Measurements from ENCODE around the gene EPHA6. TPM values are rescaled to one million over a fixed set of nuclear protein-coding genes. Genes with fewer than 3 reads are reported as not detected.
A peak's percentile ranks its signal among the peaks of the same experiment; 100 is the strongest.

EPHA6 gene
- total RNA-seq, 1 experiment from 2014 or later, result 1.2 TPM

- no TSS peak for BruUV-seq (replicated peaks)
- CTCF ChIA-PET, result no interaction called here
Measured at GRCh38 chr3:97256060-97256459, 441.7 kb downstream of the EPHA6 start.

GRCh38 chr3:97257942-97258697 is 443.7 kb downstream of the EPHA6 start:
- DNase-seq, result no peak
- no peaks in the 10 kb centered on the region for H3K27me3 ChIP-seq (ENCODE audit: insufficient read depth, low read depth)
- no peak overlapping the region for H2AFZ ChIP-seq
- H3K4me3 ChIP-seq, result no peak overlapping the region
- POLR2A ChIA-PET (ENCODE audit: unreplicated experiment), result no interaction called here
- H4K20me1 ChIP-seq (ENCODE audit: insufficient read depth), result no peaks in the 10 kb centered on the region
- no peaks in the 10 kb centered on the region for H3K9me2 ChIP-seq (ENCODE audit: insufficient read depth)
- no peak for TF ChIP-seq EZH2 (IDR thresholded peaks at IDR 0.05; ENCODE audit: low read depth)
- no peaks in the 10 kb centered on the region for H3K9me3 ChIP-seq (ENCODE audit: insufficient read depth, low read depth)
- no peaks in the 10 kb centered on the region for H3K79me2 ChIP-seq (ENCODE audit: low read depth)
- H3F3A ChIP-seq (ENCODE audit: insufficient read depth, low read depth), result no peaks in the 10 kb centered on the region
- no peak overlapping the region for H3K4me2 ChIP-seq
- no TSS peak for BruUV-seq (replicated peaks)
- H3K36me3 ChIP-seq (ENCODE audit: low read depth), result no peaks in the 10 kb centered on the region
- intact Hi-C loops (cut with micrococcal nuclease; ENCODE audit: unreplicated experiment), result no loop called here
- no peaks in the 10 kb centered on the region for H3K4me1 ChIP-seq (replicated peaks; ENCODE audit: insufficient read depth)
- no peak overlapping the region for H3K27ac ChIP-seq
- CTCF ChIA-PET, result no interaction called here

More at GRCh38 chr3:97256060-97256459, 441.7 kb downstream of the EPHA6 start:
- no peak overlapping the region for H3K4me2 ChIP-seq
- POLR2A ChIA-PET (ENCODE audit: unreplicated experiment), result no interaction called here
- H3K27me3 ChIP-seq (ENCODE audit: insufficient read depth, low read depth), result no peaks in the 10 kb centered on the region
- no peaks in the 10 kb centered on the region for H3K9me2 ChIP-seq (ENCODE audit: insufficient read depth)
- no peaks in the 10 kb centered on the region for H3F3A ChIP-seq (ENCODE audit: insufficient read depth, low read depth)
- no peak overlapping the region for H2AFZ ChIP-seq
- intact Hi-C loops (cut with micrococcal nuclease; ENCODE audit: unreplicated experiment), result no loop called here
- no peaks in the 10 kb centered on the region for H3K9me3 ChIP-seq (ENCODE audit: insufficient read depth, low read depth)
- no peak overlapping the region for H3K4me3 ChIP-seq
- H3K79me2 ChIP-seq (ENCODE audit: low read depth), result no peaks in the 10 kb centered on the region
- H3K27ac ChIP-seq, result no peak overlapping the region
- DNase-seq, result no peak
- no peaks in the 10 kb centered on the region for H3K36me3 ChIP-seq (ENCODE audit: low read depth)
- H3K4me1 ChIP-seq (replicated peaks; ENCODE audit: insufficient read depth), result no peaks in the 10 kb centered on the region
- TF ChIP-seq CTCF (conservative IDR thresholded peaks at IDR 0.05) (peak; percentile 51), EZH2 (IDR thresholded peaks at IDR 0.05; ENCODE audit: low read depth) (no peak)
- no peaks in the 10 kb centered on the region for H4K20me1 ChIP-seq (ENCODE audit: insufficient read depth)

- Histone ChIP-seq H3K4me3 (no peak overlapping the region), H3K27me3 (ENCODE audit: insufficient read depth, low read depth) (no peaks in the 10 kb centered on the region), H3K4me1 (replicated peaks; ENCODE audit: insufficient read depth) (no peaks in the 10 kb centered on the region), H3K36me3 (ENCODE audit: low read depth) (no peaks in the 10 kb centered on the region), H3K4me2 (no peak overlapping the region), H3F3A (ENCODE audit: insufficient read depth, low read depth) (no peaks in the 10 kb centered on the region), H2AFZ (no peak overlapping the region), H3K9me2 (ENCODE audit: insufficient read depth) (no peaks in the 10 kb centered on the region), H4K20me1 (ENCODE audit: insufficient read depth) (no peaks in the 10 kb centered on the region), H3K9me3 (ENCODE audit: insufficient read depth, low read depth) (no peaks in the 10 kb centered on the region), H3K27ac (no peak overlapping the region), H3K79me2 (ENCODE audit: low read depth) (no peaks in the 10 kb centered on the region)
- CTCF ChIA-PET, result no interaction called here
- POLR2A ChIA-PET (ENCODE audit: unreplicated experiment), result no interaction called here
- TF ChIP-seq EZH2 (IDR thresholded peaks at IDR 0.05; ENCODE audit: low read depth) (no peak), CTCF (conservative IDR thresholded peaks at IDR 0.05) (no peak)
- intact Hi-C loops (cut with micrococcal nuclease; ENCODE audit: unreplicated experiment), result no loop called here
- BruUV-seq (replicated peaks), result no TSS peak
- DNase-seq, result no peak
Measured at GRCh38 chr3:97259263-97259662, 444.9 kb downstream of the EPHA6 start.

- Histone ChIP-seq H3K27me3 (ENCODE audit: insufficient read depth, low read depth) (no peaks in the 10 kb centered on the region), H2AFZ (no peak overlapping the region), H3K9me2 (ENCODE audit: insufficient read depth) (no peaks in the 10 kb centered on the region), H3K79me2 (ENCODE audit: low read depth) (no peaks in the 10 kb centered on the region), H4K20me1 (ENCODE audit: insufficient read depth) (no peaks in the 10 kb centered on the region), H3K9me3 (ENCODE audit: insufficient read depth, low read depth) (no peaks in the 10 kb centered on the region), H3K4me1 (replicated peaks; ENCODE audit: insufficient read depth) (no peaks in the 10 kb centered on the region), H3K4me2 (no peak overlapping the region), H3K36me3 (ENCODE audit: low read depth) (no peaks in the 10 kb centered on the region), H3K4me3 (no peak overlapping the region), H3F3A (ENCODE audit: insufficient read depth, low read depth) (no peaks in the 10 kb centered on the region), H3K27ac (no peak overlapping the region)
- intact Hi-C loops (cut with micrococcal nuclease; ENCODE audit: unreplicated experiment), result no loop called here
- CTCF ChIA-PET, result no interaction called here
- POLR2A ChIA-PET (ENCODE audit: unreplicated experiment), result no interaction called here
- DNase-seq, result no peak
- BruUV-seq (replicated peaks), result no TSS peak
- TF ChIP-seq CTCF (conservative IDR thresholded peaks at IDR 0.05) (no peak), EZH2 (IDR thresholded peaks at IDR 0.05; ENCODE audit: low read depth) (no peak)
Measured at GRCh38 chr3:97264180-97264579, 449.8 kb downstream of the EPHA6 start.
